ENCODE results near the gene IL2RA. TPM values are rescaled to one million over a fixed set of nuclear protein-coding genes. Genes with fewer than 3 reads are reported as not detected.

Gene IL2RA
- total RNA-seq, 1 experiment from 2014 or later: not detected

GRCh38 chr10:6089334-6090219, 27.4 kb upstream of the IL2RA start:
- H3K27ac ChIP-seq: peak overlapping the region; percentile 37; the same call in 1 of the 2 replicates
- no peaks in the 10 kb centered on the region for H3K9me3 ChIP-seq (replicated peaks)
- no peaks in the 10 kb centered on the region for H3K4me1 ChIP-seq
- no peaks in the 10 kb centered on the region for H3K27me3 ChIP-seq
- no peaks in the 10 kb centered on the region; the same call in 1 of the 2 replicates for H3K36me3 ChIP-seq
- DNase-seq: peak; percentile 13 to 16
- peak overlapping the region; percentile 77 for H3K4me3 ChIP-seq

GRCh38 chr10:6088721-6089333, 26.7 kb upstream of the IL2RA start, which contains the start of gene RBM17:
Gene RBM17, plus strand, starts transcription at chr10:6089034. Its CDS starts 8,032 bp downstream, at chr10:6097066.
- H3K4me1 ChIP-seq: no peaks in the 10 kb centered on the region
- H3K9me3 ChIP-seq (replicated peaks): no peaks in the 10 kb centered on the region
- DNase-seq: peak; percentile 90 to 92
- peak within 1 kb of the TSS; percentile 37; the same call in 1 of the 2 replicates for H3K27ac ChIP-seq
- H3K36me3 ChIP-seq: no peaks in the 10 kb centered on the region; the same call in 1 of the 2 replicates
- peak within 1 kb of the TSS; percentile 77 for H3K4me3 ChIP-seq
- no peaks in the 10 kb centered on the region for H3K27me3 ChIP-seq

- DNase-seq: peak; percentile 80 to 88
- no peak overlapping the region for H3K27ac ChIP-seq
- H3K4me3 ChIP-seq: no peak overlapping the region
- no peaks in the 10 kb centered on the region for H3K36me3 ChIP-seq
- no peaks in the 10 kb centered on the region for H3K4me1 ChIP-seq
- H3K27me3 ChIP-seq: no peaks in the 10 kb centered on the region
- no peaks in the 10 kb centered on the region for H3K9me3 ChIP-seq (replicated peaks)
Observed at GRCh38 chr10:6086375-6087233, 24.4 kb upstream of the IL2RA start.

GRCh38 chr10:6083523-6084475, 21.6 kb upstream of the IL2RA start:
- no peaks in the 10 kb centered on the region for H3K36me3 ChIP-seq
- DNase-seq: no peak
- no peaks in the 10 kb centered on the region for H3K27me3 ChIP-seq
- H3K9me3 ChIP-seq (replicated peaks): no peaks in the 10 kb centered on the region
- H3K27ac ChIP-seq: no peak overlapping the region
- no peak overlapping the region for H3K4me3 ChIP-seq
- H3K4me1 ChIP-seq: no peaks in the 10 kb centered on the region

- H3K27ac ChIP-seq: no peak overlapping the region
- no peaks in the 10 kb centered on the region for H3K27me3 ChIP-seq
- H3K36me3 ChIP-seq: no peaks in the 10 kb centered on the region
- H3K4me3 ChIP-seq: no peak overlapping the region
- no peak for DNase-seq
- no peaks in the 10 kb centered on the region for H3K9me3 ChIP-seq (replicated peaks)
- H3K4me1 ChIP-seq: no peaks in the 10 kb centered on the region
Observed at GRCh38 chr10:6082496-6083395, 20.6 kb upstream of the IL2RA start.

- no peaks in the 10 kb centered on the region for H3K27me3 ChIP-seq
- H3K4me1 ChIP-seq: no peaks in the 10 kb centered on the region
- H3K9me3 ChIP-seq (replicated peaks): no peaks in the 10 kb centered on the region
- no peak for DNase-seq
- H3K36me3 ChIP-seq: no peaks in the 10 kb centered on the region
- no peak overlapping the region for H3K27ac ChIP-seq
- H3K4me3 ChIP-seq: no peak overlapping the region
Observed at GRCh38 chr10:6080417-6080973, 18.3 kb upstream of the IL2RA start.

- H3K36me3 ChIP-seq: no peaks in the 10 kb centered on the region
- no peak for DNase-seq
- no peak overlapping the region for H3K4me3 ChIP-seq
- H3K4me1 ChIP-seq: no peaks in the 10 kb centered on the region
- no peak overlapping the region for H3K27ac ChIP-seq
- no peaks in the 10 kb centered on the region for H3K9me3 ChIP-seq (replicated peaks)
- no peaks in the 10 kb centered on the region for H3K27me3 ChIP-seq
Observed at GRCh38 chr10:6079044-6079443, 16.9 kb upstream of the IL2RA start.

GRCh38 chr10:6077071-6077675, 15.0 kb upstream of the IL2RA start:
- no peaks in the 10 kb centered on the region for H3K36me3 ChIP-seq

GRCh38 chr10:6074489-6075301, 12.5 kb upstream of the IL2RA start:
- H3K27me3 ChIP-seq: no peaks in the 10 kb centered on the region
- H3K9me3 ChIP-seq (replicated peaks): no peaks in the 10 kb centered on the region

More at GRCh38 chr10:6077071-6077675, 15.0 kb upstream of the IL2RA start:
- H3K27me3 ChIP-seq: no peaks in the 10 kb centered on the region
- no peaks in the 10 kb centered on the region for H3K9me3 ChIP-seq (replicated peaks)
- H3K27ac ChIP-seq: no peak overlapping the region
- no peaks in the 10 kb centered on the region for H3K4me1 ChIP-seq
- DNase-seq: no peak
- H3K4me3 ChIP-seq: no peak overlapping the region

GRCh38 chr10:6072215-6072934, 10.2 kb upstream of the IL2RA start:
- Histone ChIP-seq H3K27ac (no peak overlapping the region), H3K4me1 (no peaks in the 10 kb centered on the region), H3K4me3 (no peak overlapping the region), H3K36me3 (no peaks in the 10 kb centered on the region), H3K9me3 (replicated peaks) (no peaks in the 10 kb centered on the region), H3K27me3 (no peaks in the 10 kb centered on the region)
- DNase-seq: no peak

More at GRCh38 chr10:6074489-6075301, 12.5 kb upstream of the IL2RA start:
- H3K4me3 ChIP-seq: no peak overlapping the region
- DNase-seq: no peak
- no peaks in the 10 kb centered on the region for H3K4me1 ChIP-seq
- no peaks in the 10 kb centered on the region for H3K36me3 ChIP-seq
- no peak overlapping the region for H3K27ac ChIP-seq
